ENCODE measurements around the gene RPLP2. TPM values are rescaled to one million over a fixed set of nuclear protein-coding genes. Genes with fewer than 3 reads are reported as not detected.

The RPLP2 gene
- total and polyA plus RNA-seq, 7 experiments from 2014 or later, result 2,266 to 5,944 (median 4,844) TPM

DNA sequence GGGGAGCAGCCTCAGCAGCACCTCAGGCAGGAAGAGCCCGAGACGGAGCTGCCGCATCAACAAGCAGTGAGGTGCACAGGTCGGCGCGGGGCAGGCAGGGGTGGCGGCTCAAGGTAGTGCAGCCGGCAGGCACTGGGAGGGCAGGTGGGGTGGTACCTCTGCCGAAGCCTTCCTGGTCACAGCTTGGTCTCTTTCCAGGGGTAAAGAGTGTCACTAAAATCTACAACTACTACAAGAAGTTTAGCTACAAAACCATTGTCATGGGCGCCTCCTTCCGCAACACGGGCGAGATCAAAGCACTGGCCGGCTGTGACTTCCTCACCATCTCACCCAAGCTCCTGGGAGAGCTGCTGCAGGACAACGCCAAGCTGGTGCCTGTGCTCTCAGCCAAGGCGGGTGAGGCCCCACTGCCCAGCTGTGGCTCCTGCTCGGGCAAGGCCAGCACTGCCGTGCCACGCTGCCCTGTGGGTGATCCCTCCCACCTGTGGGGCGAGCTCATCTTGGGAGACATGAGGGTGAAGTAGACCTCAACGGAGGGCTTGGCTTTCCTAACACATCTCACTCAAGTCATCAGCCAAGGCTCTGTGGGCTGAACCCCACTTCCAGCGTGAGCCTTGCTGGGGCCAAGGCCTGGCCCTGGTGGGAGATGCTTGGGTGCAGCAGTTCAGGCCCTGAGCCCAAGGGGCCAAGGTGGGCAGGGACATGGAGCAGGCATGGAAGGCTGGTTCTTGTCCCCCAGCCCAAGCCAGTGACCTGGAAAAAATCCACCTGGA is 46.0 kb upstream of the RPLP2 start:
- intact Hi-C loops (cut with micrococcal nuclease), result loop anchor here in 1 of 2 donors (2.0 kb wide), 2 partner anchors 17 to 67 kb away; partner anchors contain the start of gene TALDO1
- Mint-ChIP-seq H3K27me3 (no peaks in the 10 kb centered on the region), H3K27ac (no peak overlapping the region), H3K9me3 (no peaks in the 10 kb centered on the region), H3K36me3 (peaks cover 0 to 16% (median 0%) of the 10 kb centered on the region in 5 donors), H3K4me3 (no peak overlapping the region), H3K4me1 (peaks cover 0 to 8% (median 0%) of the 10 kb centered on the region in 7 donors)
- DNase-seq (no peak), ATAC-seq (no peak)
- Histone ChIP-seq H3K36me3 (ENCODE audit: control insufficient read depth in 2 of 3, insufficient read depth in 3 of 3, low read length in 3 of 3) (peaks cover 0 to 70% (median 12%) of the 10 kb centered on the region in 3 experiments), H3K27me3 (ENCODE audit: control insufficient read depth in 2 of 2, insufficient read depth in 2 of 2, low read length in 2 of 2) (no peaks in the 10 kb centered on the region), H3K27ac (ENCODE audit: low read depth, low read length) (no peak overlapping the region), H3K4me3 (ENCODE audit: low read length) (no peak overlapping the region), H3K4me1 (ENCODE audit: control insufficient read depth in 2 of 2, insufficient read depth in 2 of 2, low read length in 2 of 2) (no peaks in the 10 kb centered on the region), H3K9me3 (ENCODE audit: control insufficient read depth in 2 of 3, low read length in 3 of 3) (no peaks in the 10 kb centered on the region)
- POLR2A ChIA-PET, result interaction anchor here (0.6 to 1.2 kb wide), 2 partner anchors 207 to 336 kb away, joined by 3 to 4 read pairs; no protein-coding TSS in a partner anchor
- CTCF ChIA-PET, result interaction anchor here (1.7 to 1.9 kb wide), 3 partner anchors 13 to 38 kb away, joined by 5 to 8 read pairs (median 6); partner anchors contain the start of gene TALDO1

DNA sequence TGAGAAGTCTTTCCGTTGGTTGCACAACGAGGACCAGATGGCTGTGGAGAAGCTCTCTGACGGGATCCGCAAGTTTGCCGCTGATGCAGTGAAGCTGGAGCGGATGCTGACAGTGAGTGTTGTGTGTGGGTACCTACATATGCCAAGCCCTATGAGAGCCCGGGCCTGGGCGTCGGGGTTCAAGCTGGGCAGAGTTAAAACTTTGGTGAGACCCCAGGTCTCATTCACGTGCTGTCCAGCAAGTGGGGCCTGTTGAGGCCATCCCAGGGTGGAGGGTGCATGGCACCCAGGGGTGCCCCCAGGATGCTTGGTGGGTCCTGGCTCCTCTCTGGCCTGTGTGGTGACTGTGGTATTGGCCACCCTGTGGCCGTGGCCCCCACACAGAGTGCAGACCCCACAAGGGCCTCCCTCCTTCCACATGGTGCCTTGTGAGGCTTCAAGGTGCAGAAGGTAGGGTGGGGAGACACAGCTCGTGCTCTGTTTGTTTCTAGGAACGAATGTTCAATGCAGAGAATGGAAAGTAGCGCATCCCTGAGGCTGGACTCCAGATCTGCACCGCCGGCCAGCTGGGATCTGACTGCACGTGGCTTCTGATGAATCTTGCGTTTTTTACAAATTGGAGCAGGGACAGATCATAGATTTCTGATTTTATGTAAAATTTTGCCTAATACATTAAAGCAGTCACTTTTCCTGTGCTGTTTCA is 45.3 kb upstream of the RPLP2 start:
- Mint-ChIP-seq H3K4me3 (no peak overlapping the region), H3K9me3 (no peaks in the 10 kb centered on the region), H3K4me1 (peaks cover 0 to 8% (median 0%) of the 10 kb centered on the region in 7 donors), H3K36me3 (peaks cover 0 to 16% (median 0%) of the 10 kb centered on the region in 5 donors), H3K27me3 (no peaks in the 10 kb centered on the region), H3K27ac (peak overlapping the region in 1 of 9 donors; percentile 43)
- ChIA-PET POLR2A (interaction anchor here (0.6 to 1.2 kb wide), 2 partner anchors 208 to 337 kb away, joined by 3 to 4 read pairs; no protein-coding TSS in a partner anchor), CTCF (interaction anchor here (1.7 to 1.9 kb wide), 3 partner anchors 12 to 38 kb away, joined by 5 to 8 read pairs (median 6); partner anchors contain the start of gene TALDO1)
- Histone ChIP-seq H3K36me3 (ENCODE audit: control insufficient read depth in 2 of 3, insufficient read depth in 3 of 3, low read length in 3 of 3) (peaks cover 0 to 63% (median 12%) of the 10 kb centered on the region in 3 experiments), H3K4me1 (ENCODE audit: control insufficient read depth in 2 of 2, insufficient read depth in 2 of 2, low read length in 2 of 2) (no peaks in the 10 kb centered on the region), H3K27ac (ENCODE audit: low read depth, low read length) (no peak overlapping the region), H3K4me3 (ENCODE audit: low read length) (no peak overlapping the region), H3K27me3 (ENCODE audit: control insufficient read depth in 2 of 2, insufficient read depth in 2 of 2, low read length in 2 of 2) (no peaks in the 10 kb centered on the region), H3K9me3 (ENCODE audit: control insufficient read depth in 2 of 3, low read length in 3 of 3) (no peaks in the 10 kb centered on the region)
- ATAC-seq, result no peak
- intact Hi-C loops (cut with micrococcal nuclease), result loop anchor here (1.0 to 2.0 kb wide), 7 partner anchors 18 to 209 kb away; partner anchors contain the start of gene TALDO1 (in 1 of the 2)
- DNase-seq, result no peak

DNA sequence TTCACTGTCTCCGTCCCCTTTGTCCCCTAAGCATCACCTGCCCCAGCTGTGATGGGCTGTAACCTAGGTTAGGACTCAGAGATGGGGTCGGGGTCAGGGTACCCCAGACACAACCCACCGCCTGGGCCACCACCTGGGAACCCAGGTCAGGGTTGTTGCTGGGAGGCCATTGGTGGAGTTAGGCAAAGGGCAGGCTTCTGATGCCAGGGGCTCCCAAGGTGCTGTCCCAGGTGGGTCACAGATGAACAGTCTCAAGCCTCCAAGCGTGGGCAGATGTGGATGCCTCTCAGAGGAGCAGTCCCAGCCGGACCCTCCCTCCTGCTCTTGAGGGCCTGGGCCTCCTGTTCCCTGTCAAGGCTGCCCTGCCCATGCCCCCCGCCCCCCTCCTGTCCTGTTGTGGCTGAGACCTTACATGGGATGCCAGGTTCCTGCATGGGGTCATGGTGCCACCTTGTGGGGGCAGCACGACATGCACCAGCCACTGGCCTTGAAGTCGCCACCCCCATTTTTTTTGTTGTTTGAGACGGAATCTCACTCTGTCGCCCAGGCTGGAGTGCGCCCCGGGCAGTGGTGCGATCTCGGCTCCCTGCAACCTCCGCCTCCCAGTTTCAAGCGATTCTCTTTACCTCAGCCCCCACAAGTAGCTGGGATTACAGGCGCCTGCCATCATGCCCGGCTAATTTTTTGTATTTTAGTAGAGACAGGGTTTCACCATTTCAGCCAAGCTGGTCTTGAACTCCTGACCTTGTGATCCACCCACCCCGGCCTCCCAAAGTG is 44.6 kb upstream of the RPLP2 start:
- H3K4me1 Mint-ChIP-seq, result peaks cover 0 to 7% (median 0%) of the 10 kb centered on the region in 7 donors
- Histone ChIP-seq H3K36me3 (ENCODE audit: control insufficient read depth in 2 of 3, insufficient read depth in 3 of 3, low read length in 3 of 3) (peaks cover 0 to 61% (median 8%) of the 10 kb centered on the region in 3 experiments), H3K4me3 (ENCODE audit: low read length) (no peak overlapping the region), H3K9me3 (ENCODE audit: control insufficient read depth in 2 of 3, low read length in 3 of 3) (no peaks in the 10 kb centered on the region), H3K4me1 (ENCODE audit: control insufficient read depth in 2 of 2, insufficient read depth in 2 of 2, low read length in 2 of 2) (no peaks in the 10 kb centered on the region), H3K27me3 (ENCODE audit: control insufficient read depth in 2 of 2, insufficient read depth in 2 of 2, low read length in 2 of 2) (no peaks in the 10 kb centered on the region), H3K27ac (ENCODE audit: low read depth, low read length) (no peak overlapping the region)
- no peaks in the 10 kb centered on the region for H3K9me3 Mint-ChIP-seq
- peak overlapping the region in 5 of 9 donors; percentile 40 to 85 (median 64) for H3K27ac Mint-ChIP-seq
- peak; percentile 47 to 74 (median 68) for DNase-seq
- peak; percentile 92 for ATAC-seq
- intact Hi-C loops (cut with micrococcal nuclease), result loop anchor here (1.0 to 2.0 kb wide), 7 partner anchors 18 to 210 kb away; partner anchors contain the start of gene TALDO1 (in 1 of the 2)
- ChIA-PET POLR2A (no interaction called here), CTCF (interaction anchor here (0.5 to 1.9 kb wide), 7 partner anchors 17 to 109 kb away, joined by 3 to 8 read pairs (median 4); partner anchors contain the start of gene TALDO1)
- H3K4me3 Mint-ChIP-seq, result no peak overlapping the region
- H3K27me3 Mint-ChIP-seq, result no peaks in the 10 kb centered on the region
- H3K36me3 Mint-ChIP-seq, result peaks cover 0 to 15% (median 0%) of the 10 kb centered on the region in 5 donors

DNA sequence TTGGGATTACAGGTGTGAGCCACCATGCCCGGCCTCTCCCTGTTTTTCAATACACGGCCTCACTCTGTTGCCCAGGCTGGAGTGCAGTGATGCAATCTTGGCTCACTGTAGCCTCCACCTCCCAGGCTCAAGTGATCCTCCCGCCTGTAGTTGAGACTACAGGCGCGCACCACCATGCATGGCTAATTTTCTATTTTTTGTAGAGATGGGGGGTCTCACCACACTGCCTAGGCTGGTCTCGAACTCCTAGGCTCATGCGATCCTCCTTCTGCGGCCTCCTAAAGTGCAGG is 44.0 kb upstream of the RPLP2 start:
- ATAC-seq, result no peak
- Histone ChIP-seq H3K9me3 (ENCODE audit: control insufficient read depth in 2 of 3, low read length in 3 of 3) (no peaks in the 10 kb centered on the region), H3K27ac (ENCODE audit: low read depth, low read length) (no peak overlapping the region), H3K4me3 (ENCODE audit: low read length) (no peak overlapping the region), H3K36me3 (ENCODE audit: control insufficient read depth in 2 of 3, insufficient read depth in 3 of 3, low read length in 3 of 3) (peaks cover 0 to 62% (median 7%) of the 10 kb centered on the region in 3 experiments), H3K27me3 (ENCODE audit: control insufficient read depth in 2 of 2, insufficient read depth in 2 of 2, low read length in 2 of 2) (no peaks in the 10 kb centered on the region), H3K4me1 (ENCODE audit: control insufficient read depth in 2 of 2, insufficient read depth in 2 of 2, low read length in 2 of 2) (no peaks in the 10 kb centered on the region)
- Mint-ChIP-seq H3K36me3 (peaks cover 0 to 14% (median 0%) of the 10 kb centered on the region in 5 donors), H3K9me3 (no peaks in the 10 kb centered on the region), H3K4me3 (no peak overlapping the region), H3K27me3 (no peaks in the 10 kb centered on the region), H3K27ac (peak overlapping the region in 2 of 9 donors; percentile 70 to 85), H3K4me1 (peaks cover 0 to 6% (median 0%) of the 10 kb centered on the region in 7 donors)
- ChIA-PET CTCF (interaction anchor here (0.5 to 1.7 kb wide), 6 partner anchors 17 to 110 kb away, joined by 3 to 5 read pairs (median 4); partner anchors contain the start of gene TALDO1), POLR2A (no interaction called here)
- DNase-seq, result no peak
- intact Hi-C loops (cut with micrococcal nuclease), result loop anchor here (1.0 to 2.0 kb wide), 7 partner anchors 19 to 210 kb away; partner anchors contain the start of gene TALDO1 (in 1 of the 2)

DNA sequence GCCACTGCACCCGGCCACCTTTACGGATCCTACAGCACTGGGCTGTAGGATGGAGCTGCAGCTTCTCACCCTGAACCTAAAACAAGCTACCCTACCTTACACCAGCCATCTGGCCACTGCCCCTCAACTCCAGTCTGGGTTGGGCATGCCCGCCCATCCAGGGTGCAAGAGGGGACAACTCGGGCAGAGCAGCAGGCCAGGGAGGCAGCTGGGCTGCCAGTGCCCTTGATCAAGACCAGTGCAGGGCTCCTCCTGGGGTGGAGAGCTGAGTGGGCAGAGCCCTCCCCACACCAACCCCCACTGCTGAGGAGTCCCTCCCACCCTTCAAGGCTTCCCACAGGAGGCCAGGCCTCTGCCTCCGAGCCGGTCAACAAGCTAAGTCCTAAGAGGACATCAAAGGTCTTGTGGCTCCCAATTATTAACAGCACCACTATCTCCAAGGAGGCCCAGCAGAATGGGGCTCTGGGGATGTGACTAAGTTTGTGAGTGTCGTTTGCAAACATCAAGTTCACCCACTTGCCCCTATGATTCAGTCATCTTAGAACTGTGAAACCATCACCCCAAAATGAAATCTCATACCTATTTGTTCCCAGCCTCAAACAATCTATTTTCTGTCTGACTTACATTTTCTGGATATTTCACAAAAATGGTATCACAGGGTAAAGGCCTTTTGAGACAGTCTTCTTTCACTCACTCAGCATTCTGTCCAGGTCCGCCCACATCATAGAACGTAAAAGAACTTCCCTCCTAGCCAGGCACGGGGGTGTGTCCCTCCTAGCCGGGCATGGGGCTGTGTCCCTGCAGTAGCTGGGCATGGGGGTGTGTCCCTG is 43.4 kb upstream of the RPLP2 start:
- H3K4me1 Mint-ChIP-seq, result peaks cover 0 to 6% (median 0%) of the 10 kb centered on the region in 7 donors
- Histone ChIP-seq H3K36me3 (ENCODE audit: control insufficient read depth in 2 of 3, insufficient read depth in 3 of 3, low read length in 3 of 3) (peaks cover 0 to 62% (median 7%) of the 10 kb centered on the region in 3 experiments), H3K27ac (ENCODE audit: low read depth, low read length) (peak overlapping the region; percentile 20), H3K9me3 (ENCODE audit: control insufficient read depth in 2 of 3, low read length in 3 of 3) (no peaks in the 10 kb centered on the region), H3K4me1 (ENCODE audit: control insufficient read depth in 2 of 2, insufficient read depth in 2 of 2, low read length in 2 of 2) (no peaks in the 10 kb centered on the region), H3K4me3 (ENCODE audit: low read length) (no peak overlapping the region), H3K27me3 (ENCODE audit: control insufficient read depth in 2 of 2, insufficient read depth in 2 of 2, low read length in 2 of 2) (no peaks in the 10 kb centered on the region)
- CTCF ChIA-PET, result interaction anchor here (0.5 to 1.6 kb wide), 6 partner anchors 18 to 110 kb away, joined by 3 to 5 read pairs (median 4); partner anchors contain the start of gene TALDO1
- H3K4me3 Mint-ChIP-seq, result no peak overlapping the region
- POLR2A ChIA-PET, result no interaction called here
- H3K9me3 Mint-ChIP-seq, result no peaks in the 10 kb centered on the region
- DNase-seq, result no peak
- H3K36me3 Mint-ChIP-seq, result peaks cover 0 to 12% (median 0%) of the 10 kb centered on the region in 5 donors
- no peak for ATAC-seq
- intact Hi-C loops (cut with micrococcal nuclease), result no loop called here
- H3K27ac Mint-ChIP-seq, result peak overlapping the region in 1 of 9 donors; percentile 42
- H3K27me3 Mint-ChIP-seq, result no peaks in the 10 kb centered on the region

Measured in naive thymus-derived CD4-positive, alpha-beta T cell (primary cell).